ENCODE data around the gene KRI1. TPM values are rescaled to one million over a fixed set of nuclear protein-coding genes. Genes with fewer than 3 reads are reported as not detected.

Gene KRI1
- total RNA-seq, 1 donor from 2014 or later, result 24.1 TPM

DNA sequence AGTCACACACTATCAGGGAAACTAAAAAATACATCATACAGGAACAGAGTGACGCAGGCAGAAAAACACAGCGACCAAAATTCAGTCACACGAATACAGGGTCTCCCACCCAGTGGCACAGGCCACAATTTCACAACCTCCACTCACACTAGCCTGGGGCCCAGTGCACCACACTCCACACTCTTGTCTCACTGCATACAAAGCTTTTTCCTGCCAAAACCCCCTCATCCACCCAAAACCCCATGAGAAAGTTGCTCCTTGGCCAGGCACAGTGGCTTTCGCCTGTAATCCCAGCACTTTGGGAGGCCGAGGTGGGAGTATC, 49.8 kb downstream of the KRI1 start:
- H3K9me3 Mint-ChIP-seq (ENCODE audit: unreplicated experiment), result peaks cover 6% of the 10 kb centered on the region
- no peak overlapping the region for H3K27ac Mint-ChIP-seq (ENCODE audit: unreplicated experiment)
- peaks cover 32% of the 10 kb centered on the region for H3K27me3 Mint-ChIP-seq (ENCODE audit: unreplicated experiment)
- H3K4me1 Mint-ChIP-seq (ENCODE audit: low read depth, unreplicated experiment), result peaks cover 11% of the 10 kb centered on the region
- H3K4me3 Mint-ChIP-seq (ENCODE audit: unreplicated experiment), result peak overlapping the region; percentile 3
- H3K36me3 Mint-ChIP-seq (ENCODE audit: unreplicated experiment), result peaks cover 5% of the 10 kb centered on the region
- TF ChIP-seq, protein P1, sequence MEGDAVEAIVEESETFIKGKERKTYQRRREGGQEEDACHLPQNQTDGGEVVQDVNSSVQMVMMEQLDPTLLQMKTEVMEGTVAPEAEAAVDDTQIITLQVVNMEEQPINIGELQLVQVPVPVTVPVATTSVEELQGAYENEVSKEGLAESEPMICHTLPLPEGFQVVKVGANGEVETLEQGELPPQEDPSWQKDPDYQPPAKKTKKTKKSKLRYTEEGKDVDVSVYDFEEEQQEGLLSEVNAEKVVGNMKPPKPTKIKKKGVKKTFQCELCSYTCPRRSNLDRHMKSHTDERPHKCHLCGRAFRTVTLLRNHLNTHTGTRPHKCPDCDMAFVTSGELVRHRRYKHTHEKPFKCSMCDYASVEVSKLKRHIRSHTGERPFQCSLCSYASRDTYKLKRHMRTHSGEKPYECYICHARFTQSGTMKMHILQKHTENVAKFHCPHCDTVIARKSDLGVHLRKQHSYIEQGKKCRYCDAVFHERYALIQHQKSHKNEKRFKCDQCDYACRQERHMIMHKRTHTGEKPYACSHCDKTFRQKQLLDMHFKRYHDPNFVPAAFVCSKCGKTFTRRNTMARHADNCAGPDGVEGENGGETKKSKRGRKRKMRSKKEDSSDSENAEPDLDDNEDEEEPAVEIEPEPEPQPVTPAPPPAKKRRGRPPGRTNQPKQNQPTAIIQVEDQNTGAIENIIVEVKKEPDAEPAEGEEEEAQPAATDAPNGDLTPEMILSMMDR (IDR thresholded peaks at IDR 0.05; ENCODE audit: partially characterized antibody, unreplicated experiment), result no peak
- no peak for DNase-seq

DNA sequence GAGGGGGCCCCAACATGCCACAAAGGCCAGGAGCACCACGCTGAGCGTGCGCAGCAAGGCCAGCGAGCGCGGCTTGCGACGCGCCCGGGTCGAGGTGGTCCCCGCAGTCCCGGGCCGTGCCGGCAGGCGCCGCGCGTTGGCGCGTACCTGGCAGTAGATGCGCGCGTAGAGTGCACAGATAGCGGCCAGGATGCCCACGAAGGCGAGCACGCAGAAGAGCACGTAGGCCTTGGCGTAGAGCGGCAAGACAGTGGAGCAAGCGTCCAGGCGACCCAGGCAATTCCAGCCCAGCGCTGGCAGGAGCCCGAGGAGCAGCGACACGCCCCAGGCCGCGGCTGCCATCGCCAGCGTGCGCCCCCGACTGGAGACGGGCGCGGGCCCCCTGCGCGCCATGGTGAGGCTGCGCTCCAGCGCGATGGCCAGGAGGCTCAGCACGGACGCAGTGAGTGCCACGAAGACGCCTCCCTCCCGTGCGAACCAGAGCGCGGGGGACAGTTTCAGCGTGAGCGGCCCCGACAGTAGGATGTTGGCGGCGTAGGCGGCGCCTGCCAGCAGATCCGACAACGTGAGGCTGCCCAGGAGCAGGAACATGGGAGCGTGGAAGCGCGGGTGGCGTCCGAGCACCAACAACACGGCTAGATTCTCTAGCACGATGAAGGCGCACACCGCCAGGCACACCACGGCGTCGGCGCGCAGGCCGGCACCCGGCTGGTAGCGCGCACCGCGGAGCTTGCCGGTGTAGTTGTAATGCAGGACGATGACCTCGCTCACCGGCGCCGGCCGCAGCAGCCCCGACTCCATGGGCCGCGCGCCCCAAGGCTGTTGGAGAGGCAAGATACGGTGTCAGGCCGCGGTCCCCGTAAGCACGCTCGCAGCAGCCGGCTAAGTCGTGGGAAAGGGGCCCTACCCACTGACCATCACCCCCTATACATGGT, 51.3 kb downstream of the KRI1 start:
- Mint-ChIP-seq H3K9me3 (ENCODE audit: unreplicated experiment) (peaks cover 5% of the 10 kb centered on the region), H3K27ac (ENCODE audit: unreplicated experiment) (no peak overlapping the region), H3K4me1 (ENCODE audit: low read depth, unreplicated experiment) (peaks cover 10% of the 10 kb centered on the region), H3K27me3 (ENCODE audit: unreplicated experiment) (peaks cover 32% of the 10 kb centered on the region), H3K36me3 (ENCODE audit: unreplicated experiment) (peaks cover 5% of the 10 kb centered on the region), H3K4me3 (ENCODE audit: unreplicated experiment) (no peak overlapping the region)
- TF ChIP-seq, protein P1 (IDR thresholded peaks at IDR 0.05; ENCODE audit: partially characterized antibody, unreplicated experiment), result peak; percentile 52
- peak; percentile 75 for DNase-seq

GRCh38 chr19:10513223-10513622, 52.6 kb downstream of the KRI1 start:
- H3K4me3 Mint-ChIP-seq (ENCODE audit: unreplicated experiment), result no peak overlapping the region
- no peak for DNase-seq
- peaks cover 5% of the 10 kb centered on the region for H3K36me3 Mint-ChIP-seq (ENCODE audit: unreplicated experiment)
- H3K4me1 Mint-ChIP-seq (ENCODE audit: low read depth, unreplicated experiment), result peaks cover 3% of the 10 kb centered on the region
- no peak overlapping the region for H3K27ac Mint-ChIP-seq (ENCODE audit: unreplicated experiment)
- TF ChIP-seq, protein P1 (IDR thresholded peaks at IDR 0.05; ENCODE audit: partially characterized antibody, unreplicated experiment), result no peak
- peaks cover 23% of the 10 kb centered on the region for H3K27me3 Mint-ChIP-seq (ENCODE audit: unreplicated experiment)
- peaks cover 4% of the 10 kb centered on the region for H3K9me3 Mint-ChIP-seq (ENCODE audit: unreplicated experiment)

- Mint-ChIP-seq H3K27me3 (ENCODE audit: unreplicated experiment) (peaks cover 10% of the 10 kb centered on the region), H3K36me3 (ENCODE audit: unreplicated experiment) (peaks cover 5% of the 10 kb centered on the region), H3K4me1 (ENCODE audit: low read depth, unreplicated experiment) (no peaks in the 10 kb centered on the region), H3K4me3 (ENCODE audit: unreplicated experiment) (no peak overlapping the region), H3K9me3 (ENCODE audit: unreplicated experiment) (peaks cover 1% of the 10 kb centered on the region), H3K27ac (ENCODE audit: unreplicated experiment) (no peak overlapping the region)
- DNase-seq, result peak; percentile 63
- TF ChIP-seq, protein P1 (IDR thresholded peaks at IDR 0.05; ENCODE audit: partially characterized antibody, unreplicated experiment), result peak; percentile 97
Observed at GRCh38 chr19:10510301-10510802, 55.5 kb downstream of the KRI1 start.

- Mint-ChIP-seq H3K36me3 (ENCODE audit: unreplicated experiment) (peaks cover 5% of the 10 kb centered on the region), H3K27me3 (ENCODE audit: unreplicated experiment) (peaks cover 6% of the 10 kb centered on the region), H3K9me3 (ENCODE audit: unreplicated experiment) (peaks cover under 1% of the 10 kb centered on the region), H3K4me3 (ENCODE audit: unreplicated experiment) (no peak overlapping the region), H3K4me1 (ENCODE audit: low read depth, unreplicated experiment) (no peaks in the 10 kb centered on the region), H3K27ac (ENCODE audit: unreplicated experiment) (no peak overlapping the region)
- no peak for DNase-seq
- TF ChIP-seq, protein P1 (IDR thresholded peaks at IDR 0.05; ENCODE audit: partially characterized antibody, unreplicated experiment), result no peak
Observed at GRCh38 chr19:10508707-10509106, 57.1 kb downstream of the KRI1 start.
